Fibroblast of skin of left quadriceps (primary cell): Measurements from ENCODE around the gene LTB4R.
"Not testable (repeated sequence)": the region's sequence is repeated elsewhere in the genome, so short reads cannot be mapped to it uniquely, and the experiment has no call there.

Source experiments
- DNase-seq, 2 experiments: peaks; one replicate each; pipeline ENCODE4 v3.0.0-alpha.2; 2013; ENCODE audit warnings: low read depth in 2 of 2

LTB4R gene

DNA sequence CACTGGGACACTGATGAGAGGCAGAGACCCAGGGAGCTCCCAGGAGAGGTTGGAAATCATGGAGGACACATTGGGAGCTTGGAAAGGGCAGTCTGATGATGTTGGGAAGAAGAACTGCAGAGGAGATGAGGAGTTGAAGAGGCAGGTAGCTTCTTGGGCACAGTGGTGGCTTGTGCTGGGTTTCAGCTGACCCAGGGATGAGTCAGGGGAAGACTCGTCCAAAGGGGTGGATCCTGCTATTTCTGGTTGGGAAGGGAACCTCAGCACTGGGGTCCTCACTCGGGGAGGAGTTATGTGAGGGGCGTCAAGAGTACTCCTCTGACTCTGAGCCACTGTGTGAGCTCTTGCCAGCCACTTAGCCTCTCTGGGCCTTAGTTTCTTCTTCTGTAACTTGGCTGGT is 12.0 kb downstream of the LTB4R start:
- DNase-seq = no peak

GRCh38 chr14:24324024-24324423 is 12.7 kb downstream of the LTB4R start:
- no peak for DNase-seq

GRCh38 chr14:24325041-24325530 is 13.8 kb downstream of the LTB4R start:
- no peak for DNase-seq

DNA sequence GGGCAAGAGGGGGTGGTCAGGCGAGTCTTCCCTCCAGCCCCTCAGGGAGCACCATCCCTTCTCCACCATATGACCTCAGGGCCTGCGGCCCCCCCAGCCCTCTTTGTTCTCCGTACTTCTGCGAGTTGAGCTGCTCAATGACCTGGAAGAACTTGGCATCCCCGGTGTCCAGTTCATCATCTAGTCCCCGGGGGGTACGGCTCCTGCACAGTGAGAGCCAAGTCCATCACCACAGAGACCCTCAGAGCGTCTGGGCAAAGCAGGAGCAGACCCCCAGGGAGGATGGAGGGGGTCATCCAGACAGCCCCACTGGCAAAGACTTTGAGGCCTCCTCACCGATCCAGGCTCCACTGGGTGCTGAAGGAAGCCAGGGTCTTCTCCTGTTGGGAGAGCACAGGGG is 14.7 kb downstream of the LTB4R start:
- DNase-seq = no peak

DNA sequence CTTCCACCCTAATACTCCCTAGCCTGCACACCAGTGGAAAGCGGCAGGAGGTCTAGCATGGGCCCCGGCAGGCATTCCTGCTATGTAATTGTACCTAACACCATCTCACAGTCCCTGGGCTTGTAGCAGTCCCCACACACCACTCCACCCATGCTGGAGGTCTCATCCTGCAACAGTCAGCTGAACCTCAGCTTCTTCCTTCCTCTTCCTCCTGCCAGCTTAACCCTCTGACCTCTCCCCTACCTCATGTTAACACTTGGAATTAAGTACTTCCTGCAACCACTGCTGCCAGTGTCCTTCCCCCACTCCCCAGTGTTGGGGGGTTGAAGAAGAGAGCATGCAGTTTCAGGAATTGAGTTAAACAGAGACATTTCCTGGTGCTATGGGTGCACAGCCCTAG is 16.0 kb downstream of the LTB4R start:
- DNase-seq = no peak

DNA sequence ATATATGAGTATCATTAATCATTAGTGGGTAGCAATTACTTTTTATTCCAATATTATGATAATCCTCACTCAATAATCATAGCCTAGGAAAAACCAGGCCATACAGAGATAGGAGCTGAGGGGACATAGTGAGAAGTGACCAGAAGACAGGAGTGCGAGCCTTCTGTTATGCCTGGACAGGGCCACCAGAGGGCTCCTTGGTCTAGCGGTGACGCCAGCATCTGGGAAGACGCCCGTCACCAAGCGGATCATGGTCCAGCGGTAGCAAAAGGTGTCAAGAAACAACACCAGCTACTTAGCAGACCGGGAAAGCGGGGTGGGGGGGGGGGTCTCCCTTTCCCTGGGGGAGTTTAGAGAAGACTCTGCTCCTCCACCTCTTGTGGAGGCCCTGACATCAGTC is 16.6 kb downstream of the LTB4R start:
- DNase-seq = not testable (repeated sequence)

DNA sequence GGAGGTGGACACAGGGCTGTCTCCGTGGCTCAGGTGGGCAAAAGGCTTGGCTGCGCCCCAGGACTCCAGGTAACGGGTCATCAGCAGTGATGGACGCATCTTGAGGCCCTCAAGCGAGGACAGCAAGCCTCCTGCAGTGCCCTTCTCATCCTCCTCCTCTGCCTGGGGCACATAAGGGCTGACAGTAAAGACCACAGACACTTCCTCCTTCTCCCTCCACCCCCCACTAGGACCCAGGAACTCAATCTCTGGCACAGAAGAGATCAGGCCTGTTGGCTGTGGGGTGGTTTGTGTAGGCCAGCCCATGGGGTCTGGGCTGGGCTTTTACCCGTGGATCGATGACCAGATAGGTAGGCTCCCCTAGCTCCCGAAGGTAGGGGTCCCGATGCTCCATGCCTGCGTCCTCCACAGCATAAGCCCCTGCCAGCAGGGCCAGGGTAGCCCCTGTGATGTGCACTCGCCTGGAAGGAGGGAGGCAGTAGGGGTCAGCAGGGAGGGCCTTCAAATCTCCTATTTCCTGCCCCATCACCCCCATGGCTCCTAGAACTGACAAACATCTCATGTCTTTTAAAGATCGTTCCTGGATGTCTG is 17.9 kb downstream of the LTB4R start:
- DNase-seq = no peak

GRCh38 chr14:24329736-24330135 is 18.4 kb downstream of the LTB4R start:
- no peak for DNase-seq

- no peak for DNase-seq
Observed at GRCh38 chr14:24330973-24331674, 19.8 kb downstream of the LTB4R start.

- no peak for DNase-seq
Observed at GRCh38 chr14:24331731-24332267, 20.5 kb downstream of the LTB4R start.

GRCh38 chr14:24332268-24332993 is 21.1 kb downstream of the LTB4R start:
- DNase-seq = no peak

DNA sequence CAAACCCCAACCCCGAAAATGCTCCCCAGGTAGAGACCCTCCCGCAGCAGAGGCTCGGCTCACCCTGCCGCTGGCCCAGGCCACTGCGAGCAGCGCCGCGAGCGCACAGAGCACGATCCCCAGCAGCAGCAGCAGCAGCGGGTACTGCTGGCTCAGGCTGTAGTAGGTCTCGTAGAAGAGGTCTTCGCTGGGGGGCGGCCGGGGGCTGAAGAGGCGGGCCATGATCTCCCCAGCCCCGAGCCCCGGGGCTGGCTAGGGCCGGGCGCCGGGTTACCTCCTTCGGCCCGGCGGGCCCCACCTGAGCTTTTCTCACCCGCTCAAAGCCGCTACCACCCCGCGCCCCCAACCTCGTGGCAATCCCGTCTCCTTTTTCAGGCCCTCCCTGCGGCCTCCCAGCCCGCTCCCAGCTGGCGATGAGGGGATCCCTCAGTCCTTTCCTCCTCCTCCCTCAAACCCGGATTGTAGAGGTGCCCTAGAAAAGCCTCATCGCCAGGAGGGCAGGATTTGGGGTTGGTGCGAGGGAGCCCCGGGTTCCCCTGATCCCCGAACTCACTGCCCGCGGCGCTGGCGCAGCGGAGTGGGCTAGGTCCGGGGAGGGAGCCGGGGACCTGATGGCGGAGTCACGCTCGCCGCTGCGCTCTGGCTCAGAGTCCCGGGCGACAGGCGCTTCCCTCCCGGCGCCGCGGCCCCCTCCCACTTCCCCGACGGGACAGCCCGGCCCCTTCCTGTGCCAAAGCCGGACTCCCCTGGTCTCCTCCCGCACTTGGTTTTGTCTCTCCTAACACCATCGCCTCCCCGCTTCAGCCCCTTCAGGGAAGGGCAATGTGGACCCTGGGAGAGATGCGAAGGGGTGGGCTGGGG is 23.4 kb downstream of the LTB4R start, which contains the start of gene ADCY4:
ADCY4 (minus strand) TSS at position 641 of the 861 bp plus-strand sequence; CDS start at position 222, 419 bp downstream.
- no peak for DNase-seq

GRCh38 chr14:24335461-24336171 is 24.3 kb downstream of the LTB4R start:
- no peak for DNase-seq

DNA sequence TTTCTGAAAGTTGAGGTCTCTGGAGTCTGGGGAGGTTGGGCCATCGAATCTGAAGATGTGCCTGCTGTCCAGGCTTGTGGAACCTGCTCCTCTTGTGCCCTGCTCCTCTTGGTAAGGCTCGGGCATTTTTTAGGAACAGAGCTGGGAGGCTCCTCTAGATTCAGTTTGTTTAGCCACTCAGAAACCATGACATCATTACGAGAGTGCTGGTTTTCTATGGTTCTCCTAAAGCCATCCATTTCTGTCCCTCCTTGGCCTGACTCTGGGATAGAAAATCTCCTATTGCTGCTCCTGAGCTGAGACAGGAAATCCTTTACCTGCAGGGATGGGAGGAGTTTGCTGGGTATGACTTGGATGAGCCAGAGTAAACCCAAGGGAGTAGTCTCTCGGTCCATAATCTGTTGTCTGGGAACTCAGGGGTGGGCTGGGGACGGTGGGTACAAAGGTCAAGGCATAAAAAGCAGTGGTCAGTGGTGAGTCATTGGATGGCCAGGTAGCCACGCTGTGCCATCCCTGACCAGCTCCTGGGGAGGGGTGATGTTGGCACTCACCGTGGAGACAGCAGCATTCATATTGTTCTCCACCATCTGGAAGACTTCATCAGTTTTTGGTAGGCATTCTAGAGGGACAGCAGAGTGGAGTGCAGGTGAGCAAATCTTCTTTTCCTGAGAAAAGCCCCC is 26.0 kb downstream of the LTB4R start:
- DNase-seq = no peak

GRCh38 chr14:24337824-24338175 is 26.5 kb downstream of the LTB4R start:
- no peak for DNase-seq

DNA sequence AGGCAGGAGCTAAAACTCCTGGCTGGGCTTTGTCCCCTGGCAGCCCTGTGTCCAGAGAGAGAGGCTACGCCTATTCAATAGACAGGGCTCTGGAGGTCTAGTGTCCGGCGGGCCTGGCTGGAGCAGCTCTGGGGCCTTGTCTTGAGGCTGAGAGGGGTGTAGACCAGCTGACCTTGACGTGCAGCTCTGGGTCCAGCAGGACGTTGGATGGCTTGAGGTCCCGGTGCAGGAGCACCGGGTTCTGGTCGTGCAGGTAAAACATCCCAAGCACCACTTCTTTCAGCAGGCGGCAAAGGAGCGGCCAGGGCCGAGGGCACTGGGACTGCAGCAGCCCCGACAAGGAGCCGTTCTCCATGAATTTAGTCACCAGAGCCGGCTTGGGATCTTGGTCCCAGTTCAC is 27.5 kb downstream of the LTB4R start:
- no peak for DNase-seq

DNA sequence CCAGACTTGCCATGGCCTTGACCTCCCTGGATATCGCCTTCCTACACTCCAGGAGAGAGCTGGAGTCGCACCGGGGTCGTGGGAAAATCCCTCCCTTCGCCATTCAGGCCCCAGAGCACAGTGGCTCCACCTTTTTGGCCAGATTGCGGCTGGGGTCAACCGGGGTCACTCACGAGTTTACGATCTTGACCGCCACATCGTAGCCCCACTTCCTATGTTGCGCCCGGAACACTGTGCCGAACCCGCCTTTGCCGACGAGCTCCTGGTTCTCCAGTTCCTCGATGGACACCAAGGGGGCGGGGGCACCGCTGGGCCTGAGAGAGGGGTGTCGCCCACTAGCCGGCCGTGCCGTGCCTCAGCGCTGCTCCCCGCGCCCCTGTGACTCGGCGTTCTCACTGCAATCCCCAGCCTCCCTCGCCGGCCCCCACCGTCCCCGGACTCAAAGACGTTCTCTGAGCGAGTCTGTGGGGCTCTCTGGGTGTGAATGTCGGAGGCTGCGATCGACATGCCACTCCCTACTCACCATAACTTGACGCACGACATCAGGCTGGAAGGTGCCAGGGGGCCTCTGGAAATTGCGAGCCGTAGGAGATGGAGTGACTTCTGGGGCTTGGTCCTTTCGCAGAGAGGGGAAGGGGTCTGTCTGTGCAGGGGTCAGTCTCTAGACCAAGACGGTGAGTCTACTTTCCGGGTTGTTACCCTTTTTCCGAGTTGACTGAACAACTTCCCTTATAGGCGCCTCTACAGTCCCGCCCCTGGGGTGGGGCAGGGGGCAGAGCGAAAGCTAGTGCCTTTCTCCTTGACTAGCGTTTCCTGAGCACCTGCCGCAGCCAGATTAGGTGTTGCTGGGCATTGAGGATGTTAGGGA is 28.2 kb downstream of the LTB4R start, which contains the start of gene RIPK3:
RIPK3 (minus strand) TSS at position 708 of the 868 bp plus-strand sequence; CDS start at position 543, 165 bp downstream.
- DNase-seq = no peak

GRCh38 chr14:24340606-24341005 is 29.3 kb downstream of the LTB4R start:
- no peak for DNase-seq

- no peak for DNase-seq
Observed at GRCh38 chr14:24342889-24343288, 31.6 kb downstream of the LTB4R start.
